Astrocyte of the spinal cord (primary cell): ENCODE results near the gene PDE10A.
"Not testable (repeated sequence)": the region's sequence is repeated elsewhere in the genome, so short reads cannot be mapped to it uniquely, and the experiment has no call there.

ENCODE experiments used
- DNase-seq: peaks from one replicate; pipeline ENCODE4 v3.0.0; 2011; ENCODE audit warnings: low read depth, low spot score
- H3K4me3 ChIP-seq: 2 replicates; pipeline ENCODE4 v1.5.1; 2011; ENCODE audit warnings: low read depth, mild to moderate bottlenecking, low read length, moderate library complexity
- CTCF ChIP-seq: IDR thresholded peaks from 2 replicates; pipeline ENCODE4 v1.5.1; 2012; ENCODE audit warnings: low read depth, mild to moderate bottlenecking, low read length, inconsistent platforms
- in situ Hi-C: cut with HindIII; loops from 2 replicates; pipeline ENCODE4 v1.10.0; 2017; ENCODE audit warnings: low sequenced_read_pairs

Gene PDE10A

GRCh38 chr6:165624871-165625639 lies 38.0 kb downstream of the PDE10A start:
- no peak for DNase-seq
- no peak for TF ChIP-seq CTCF
- in situ Hi-C loops: no loop called here
- no peak overlapping the region for H3K4me3 ChIP-seq

GRCh38 chr6:165621940-165622339 lies 41.1 kb downstream of the PDE10A start:
- in situ Hi-C loops: no loop called here
- H3K4me3 ChIP-seq: no peak overlapping the region
- DNase-seq: no peak
- no peak for TF ChIP-seq CTCF

DNA sequence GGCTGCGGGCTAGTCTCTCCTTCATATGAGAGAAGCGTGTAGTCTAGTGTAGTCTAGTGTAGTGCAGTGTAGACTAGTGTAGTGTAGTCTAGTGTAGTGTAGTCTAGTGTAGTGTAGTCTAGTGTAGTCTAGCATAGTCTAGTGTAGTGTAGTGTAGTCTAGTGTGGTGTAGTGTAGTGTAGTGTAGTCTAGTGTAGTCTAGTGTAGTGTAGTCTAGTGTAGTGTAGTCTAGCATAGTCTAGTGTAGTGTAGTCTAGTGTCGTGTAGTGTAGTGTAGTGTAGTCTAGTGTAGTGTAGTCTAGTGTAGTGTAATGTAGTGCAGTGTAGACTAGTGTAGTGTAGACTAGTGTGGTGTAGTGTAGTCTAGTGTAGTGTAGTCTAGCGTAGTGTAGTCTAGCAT lies 44.1 kb downstream of the PDE10A start:
- H3K4me3 ChIP-seq, in situ Hi-C loops, DNase-seq: not testable (repeated sequence)

- H3K4me3 ChIP-seq: no peak overlapping the region
- in situ Hi-C loops: no loop called here
- no peak for DNase-seq
- TF ChIP-seq CTCF: no peak
Measured at GRCh38 chr6:165618241-165618640, 44.8 kb downstream of the PDE10A start.

DNA sequence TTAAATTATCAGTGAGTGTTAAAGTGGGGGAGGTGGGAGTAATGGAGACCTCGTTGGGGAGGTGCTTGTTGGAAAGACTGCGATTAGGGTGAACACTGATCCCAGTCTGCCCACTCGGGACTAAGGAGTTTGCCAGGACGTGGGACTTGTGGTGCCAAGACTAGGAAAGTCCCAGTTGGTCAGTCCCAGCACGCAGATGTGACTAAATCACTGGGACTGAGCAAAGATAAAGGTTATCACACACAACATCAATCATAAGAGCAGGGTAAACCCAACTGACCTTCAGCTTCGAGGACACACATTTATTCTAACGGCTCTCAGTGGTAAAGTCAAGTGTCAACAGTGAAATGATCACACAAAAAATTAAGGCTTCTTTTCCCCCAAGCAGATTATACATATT lies 45.5 kb downstream of the PDE10A start:
- no peak overlapping the region for H3K4me3 ChIP-seq
- in situ Hi-C loops: no loop called here
- no peak for DNase-seq
- TF ChIP-seq CTCF: no peak

DNA sequence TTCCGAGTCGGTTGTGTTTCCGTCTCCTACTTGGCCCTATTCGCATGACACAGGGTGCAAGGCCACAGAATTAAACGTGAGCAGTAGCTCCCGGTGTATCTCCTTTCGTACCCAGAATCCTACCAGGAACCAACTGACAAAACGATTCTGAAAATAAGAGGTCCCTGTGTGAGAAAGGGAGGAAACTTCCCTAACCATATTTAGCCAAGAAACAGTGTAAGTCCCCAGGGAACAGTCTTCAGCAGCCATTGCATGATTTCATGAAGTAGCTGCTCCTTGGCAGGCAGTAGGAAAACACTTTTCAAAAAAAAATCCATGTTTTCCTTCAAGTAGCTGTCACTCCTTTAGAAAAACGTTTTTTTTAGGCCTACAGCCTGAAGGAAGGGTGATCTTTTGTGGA lies 46.9 kb downstream of the PDE10A start:
- no peak overlapping the region for H3K4me3 ChIP-seq
- no peak for TF ChIP-seq CTCF
- DNase-seq: peak; percentile 64
- in situ Hi-C loops: no loop called here

DNA sequence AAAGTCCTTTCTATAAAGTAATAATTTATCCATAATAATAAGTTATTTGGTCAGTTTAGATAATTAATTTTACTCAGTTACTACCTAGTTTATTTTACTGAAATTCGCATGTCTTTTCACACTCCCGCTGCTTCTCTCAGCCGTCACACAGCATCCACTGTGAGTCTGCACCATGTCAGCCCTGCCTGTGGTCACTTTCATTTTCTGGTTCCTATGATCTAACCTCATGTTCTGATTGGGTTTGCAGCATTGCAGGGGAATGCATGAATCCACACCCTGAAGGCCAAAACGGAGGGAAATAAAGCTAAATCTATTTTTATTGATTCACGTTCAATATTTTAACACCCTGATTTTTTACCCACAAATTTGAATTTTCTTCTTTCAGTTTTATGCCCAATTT lies 47.4 kb downstream of the PDE10A start:
- in situ Hi-C loops: no loop called here
- no peak overlapping the region for H3K4me3 ChIP-seq
- peak; percentile 58 for DNase-seq
- no peak for TF ChIP-seq CTCF
